HCEC 1CT (cell line): ENCODE data around the gene OR4L1.
"Not testable (repeated sequence)": the region's sequence is repeated elsewhere in the genome, so short reads cannot be mapped to it uniquely, and the experiment has no call there.

ENCODE experiments used
- DNase-seq: peaks from one replicate; pipeline ENCODE4 v3.0.0-alpha.2; 2017

The OR4L1 gene, protein sequence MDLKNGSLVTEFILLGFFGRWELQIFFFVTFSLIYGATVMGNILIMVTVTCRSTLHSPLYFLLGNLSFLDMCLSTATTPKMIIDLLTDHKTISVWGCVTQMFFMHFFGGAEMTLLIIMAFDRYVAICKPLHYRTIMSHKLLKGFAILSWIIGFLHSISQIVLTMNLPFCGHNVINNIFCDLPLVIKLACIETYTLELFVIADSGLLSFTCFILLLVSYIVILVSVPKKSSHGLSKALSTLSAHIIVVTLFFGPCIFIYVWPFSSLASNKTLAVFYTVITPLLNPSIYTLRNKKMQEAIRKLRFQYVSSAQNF

DNA sequence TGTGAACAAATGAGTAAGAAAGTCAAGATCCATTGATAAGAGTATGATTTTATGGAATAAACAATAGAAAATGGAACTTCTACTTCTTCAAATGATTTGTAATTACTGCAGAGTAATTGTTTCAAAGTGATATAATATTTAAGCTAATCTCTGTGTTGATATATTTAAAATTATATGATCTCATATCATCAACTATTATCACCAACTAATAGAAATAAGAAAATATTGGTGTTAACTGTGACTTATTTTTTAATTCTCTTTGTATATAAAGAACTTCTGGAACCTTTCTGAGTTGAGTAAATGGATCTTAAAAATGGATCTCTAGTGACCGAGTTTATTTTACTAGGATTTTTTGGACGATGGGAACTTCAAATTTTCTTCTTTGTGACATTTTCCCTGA, at the start of gene OR4L1:
Gene OR4L1 (plus strand): TSS at position 301 of the 400 bp plus-strand sequence. CDS start 0 bp downstream, at position 301.
- no peak for DNase-seq

- no peak for DNase-seq
These were observed 40.5 kb upstream of the OR4L1 start, which contains the start of gene OR4K14 for GRCh38 chr14:20019257-20019865. OR4K14 (minus strand) TSS chr14:20019307; CDS start chr14:20015193, 4,114 bp downstream.

DNA sequence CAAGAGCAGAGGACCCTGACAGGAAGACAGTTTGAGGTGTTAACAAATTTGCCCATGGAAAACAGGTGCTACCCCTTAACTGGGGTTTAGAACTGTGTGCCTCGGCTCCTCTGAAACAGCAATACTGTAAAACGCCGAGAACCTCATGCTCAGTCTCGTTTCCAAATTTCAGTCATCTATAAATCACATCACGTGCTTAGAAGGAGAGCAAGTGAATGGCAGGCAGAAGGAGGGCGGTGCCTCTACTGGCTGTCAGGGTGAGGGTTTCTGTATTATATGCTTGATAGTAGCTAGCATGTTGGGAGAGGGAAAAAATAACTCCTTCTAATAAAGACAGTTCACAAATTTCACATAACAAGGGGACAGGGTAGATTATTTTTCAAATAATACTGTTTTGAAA, 28.8 kb upstream of the OR4L1 start:
- DNase-seq = no peak

- no peak for DNase-seq
These were observed 24.4 kb upstream of the OR4L1 start for GRCh38 chr14:20035449-20035848.

GRCh38 chr14:20035938-20036337, 23.9 kb upstream of the OR4L1 start, which contains the start of gene OR4K13:
OR4K13 (minus strand) TSS chr14:20036038; CDS start chr14:20034758, 1,280 bp downstream.
- no peak for DNase-seq

DNA sequence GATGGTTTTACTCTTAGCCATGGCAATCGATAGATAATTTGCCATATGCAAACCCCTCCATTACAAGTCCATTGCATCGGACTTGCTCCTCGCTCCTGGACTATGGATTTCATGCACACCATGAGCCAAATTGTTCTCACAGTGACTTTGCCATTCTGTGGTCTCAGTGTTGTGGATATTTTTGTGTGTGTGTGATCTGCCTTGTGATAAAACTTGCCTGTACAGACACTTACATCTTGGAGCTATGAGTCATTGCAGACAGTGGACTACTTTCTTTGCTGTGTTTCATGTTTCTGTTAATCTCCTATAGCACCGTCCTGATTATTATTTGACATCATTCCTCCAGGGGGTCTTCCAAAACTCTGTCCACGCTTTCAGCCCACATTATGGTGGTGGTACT, 15.6 kb upstream of the OR4L1 start:
- DNase-seq = no peak

- DNase-seq = no peak
These were observed 11.6 kb upstream of the OR4L1 start for GRCh38 chr14:20048202-20048601.

DNA sequence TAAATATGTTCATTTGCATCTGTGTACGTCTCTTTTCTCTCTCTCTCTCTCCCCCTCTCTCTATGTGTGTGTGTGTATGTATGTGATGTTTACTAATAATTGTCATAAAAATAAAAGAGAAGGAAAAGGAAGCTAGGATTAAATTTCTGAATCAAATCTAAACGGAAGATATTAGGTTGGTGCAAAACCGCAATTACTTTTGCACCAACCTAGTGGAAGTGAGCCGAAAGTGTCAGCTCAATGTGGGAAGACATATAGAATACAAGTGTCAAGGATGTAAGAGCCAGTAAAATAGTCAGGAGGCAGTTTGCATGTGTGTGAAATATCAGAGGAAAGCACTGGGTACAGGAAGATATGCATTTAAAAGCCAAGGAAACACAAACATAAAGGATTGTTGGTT, 32.2 kb downstream of the OR4L1 start:
- DNase-seq = no peak

- DNase-seq = no peak
These were observed 33.6 kb downstream of the OR4L1 start for GRCh38 chr14:20093442-20093841.

GRCh38 chr14:20098926-20099770, 39.3 kb downstream of the OR4L1 start:
- DNase-seq = not testable (repeated sequence)

DNA sequence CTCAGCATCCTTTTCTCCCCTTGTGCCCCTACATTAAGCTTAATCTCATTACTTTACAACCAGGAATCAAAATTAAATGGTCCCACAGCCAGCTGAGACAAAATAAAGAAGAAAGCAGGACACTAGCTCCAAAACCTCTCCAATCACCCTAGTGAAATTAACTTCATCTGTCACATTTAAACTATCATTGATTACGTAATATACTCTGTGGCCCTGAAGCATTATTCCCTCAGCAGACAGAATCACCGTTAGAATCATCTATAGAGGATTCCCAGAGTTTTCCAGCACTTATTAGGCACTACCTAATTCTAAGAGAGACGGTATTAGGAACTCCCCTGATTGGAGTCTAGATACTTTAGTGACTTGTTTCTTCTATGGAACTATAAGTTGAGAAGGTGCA, 50.6 kb downstream of the OR4L1 start, which contains the start of gene OR4K17:
Gene OR4K17 (plus strand): TSS at position 302 of the 400 bp plus-strand sequence. CDS start 6,761 bp downstream, outside the sequence.
- DNase-seq = no peak
